NT2/D1 (cell line): ENCODE results near the gene METRN.

Experiments
- YY1 ChIP-seq: IDR thresholded peaks from 2 replicates; pipeline ENCODE4 v1.6.1; 2011; ENCODE audit not compliant: insufficient read length, insufficient read depth
- ZNF274 ChIP-seq: IDR thresholded peaks from 2 replicates; pipeline ENCODE4 v1.6.1; 2011; ENCODE audit warnings: mild to moderate bottlenecking, low read depth, low read length

- TF ChIP-seq ZNF274, result no peak
- no peak for TF ChIP-seq YY1
These were observed 33.0 kb upstream of the METRN start for GRCh38 chr16:681746-682427.
